Glutamatergic neuron (in vitro differentiated cells): ENCODE data around the gene SEC24C. TPM values are rescaled to one million over a fixed set of nuclear protein-coding genes. Genes with fewer than 3 reads are reported as not detected.

ENCODE experiments used
- DNase-seq: peaks from one replicate; pipeline ENCODE4 v3.0.0; 2022
- H3K27ac Mint-ChIP-seq: one replicate; pipeline ENCODE4 v1.8.0; 2020; ENCODE audit warnings: mild to moderate bottlenecking, mixed read lengths, inconsistent platforms; ENCODE audit not compliant: unreplicated experiment
- H3K27me3 Mint-ChIP-seq: one replicate; pipeline ENCODE4 v1.8.0; 2020; ENCODE audit warnings: mild to moderate bottlenecking, moderate library complexity, mixed read lengths, inconsistent platforms; ENCODE audit not compliant: unreplicated experiment
- H3K36me3 Mint-ChIP-seq: one replicate; pipeline ENCODE4 v1.8.0; 2020; ENCODE audit warnings: mild to moderate bottlenecking, mixed read lengths, inconsistent platforms; ENCODE audit not compliant: unreplicated experiment
- H3K4me1 Mint-ChIP-seq: one replicate; pipeline ENCODE4 v1.8.0; 2020; ENCODE audit warnings: mild to moderate bottlenecking, low read depth, mixed read lengths, inconsistent platforms; ENCODE audit not compliant: unreplicated experiment
- H3K4me3 Mint-ChIP-seq: one replicate; pipeline ENCODE4 v1.8.0; 2020; ENCODE audit warnings: mild to moderate bottlenecking, mixed read lengths, inconsistent platforms; ENCODE audit not compliant: unreplicated experiment
- H3K9me3 Mint-ChIP-seq: one replicate; pipeline ENCODE4 v1.8.0; 2020; ENCODE audit warnings: mild to moderate bottlenecking, moderate library complexity, mixed read lengths, inconsistent platforms; ENCODE audit not compliant: unreplicated experiment
- total RNA-seq: library from RNA; stranded (reverse); fragmentation: NEBNext Ultra II Directional; extraction: Animal tissue kit (Norgen Biotek cat#: 25700); gene quantifications from one replicate; pipeline ENCODE4 v1.2.1, GENCODE V29; 2021; ENCODE audit not compliant: unreplicated experiment
- TF ChIP-seq, protein P1 (sequence below): fragments of 200-600 bp; sonication (generic); IDR thresholded peaks from one replicate; pipeline ENCODE4 v1.5.0; 2021; ENCODE audit not compliant: partially characterized antibody, unreplicated experiment

The SEC24C gene
- total RNA-seq, 1 donor from 2014 or later, result 91.1 TPM

DNA sequence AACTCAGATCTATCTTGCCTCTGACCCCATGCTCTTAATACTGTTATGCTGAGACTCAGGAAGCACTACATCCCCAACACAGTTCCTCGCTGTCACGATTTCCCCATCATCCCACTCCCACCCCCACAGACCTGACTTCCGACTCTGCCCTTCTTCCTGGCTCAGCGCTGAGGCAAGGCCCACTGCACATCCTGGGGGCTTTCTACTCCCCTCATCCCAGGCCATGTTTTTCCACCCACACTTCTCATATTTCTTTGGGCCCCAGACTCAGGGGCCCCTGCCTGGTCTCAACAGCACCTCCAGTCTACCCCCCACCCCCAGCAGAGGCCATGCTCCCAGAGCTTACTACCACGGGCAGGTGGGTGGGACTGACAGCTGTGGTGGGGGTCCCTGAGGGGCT lies 74.9 kb downstream of the SEC24C start:
- peaks cover 3% of the 10 kb centered on the region for H3K27me3 Mint-ChIP-seq
- DNase-seq, result no peak
- no peak overlapping the region for H3K27ac Mint-ChIP-seq
- no peaks in the 10 kb centered on the region for H3K9me3 Mint-ChIP-seq
- H3K36me3 Mint-ChIP-seq, result no peaks in the 10 kb centered on the region
- TF ChIP-seq, protein P1, sequence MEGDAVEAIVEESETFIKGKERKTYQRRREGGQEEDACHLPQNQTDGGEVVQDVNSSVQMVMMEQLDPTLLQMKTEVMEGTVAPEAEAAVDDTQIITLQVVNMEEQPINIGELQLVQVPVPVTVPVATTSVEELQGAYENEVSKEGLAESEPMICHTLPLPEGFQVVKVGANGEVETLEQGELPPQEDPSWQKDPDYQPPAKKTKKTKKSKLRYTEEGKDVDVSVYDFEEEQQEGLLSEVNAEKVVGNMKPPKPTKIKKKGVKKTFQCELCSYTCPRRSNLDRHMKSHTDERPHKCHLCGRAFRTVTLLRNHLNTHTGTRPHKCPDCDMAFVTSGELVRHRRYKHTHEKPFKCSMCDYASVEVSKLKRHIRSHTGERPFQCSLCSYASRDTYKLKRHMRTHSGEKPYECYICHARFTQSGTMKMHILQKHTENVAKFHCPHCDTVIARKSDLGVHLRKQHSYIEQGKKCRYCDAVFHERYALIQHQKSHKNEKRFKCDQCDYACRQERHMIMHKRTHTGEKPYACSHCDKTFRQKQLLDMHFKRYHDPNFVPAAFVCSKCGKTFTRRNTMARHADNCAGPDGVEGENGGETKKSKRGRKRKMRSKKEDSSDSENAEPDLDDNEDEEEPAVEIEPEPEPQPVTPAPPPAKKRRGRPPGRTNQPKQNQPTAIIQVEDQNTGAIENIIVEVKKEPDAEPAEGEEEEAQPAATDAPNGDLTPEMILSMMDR, result no peak
- H3K4me3 Mint-ChIP-seq, result no peak overlapping the region
- H3K4me1 Mint-ChIP-seq, result peaks cover 9% of the 10 kb centered on the region

DNA sequence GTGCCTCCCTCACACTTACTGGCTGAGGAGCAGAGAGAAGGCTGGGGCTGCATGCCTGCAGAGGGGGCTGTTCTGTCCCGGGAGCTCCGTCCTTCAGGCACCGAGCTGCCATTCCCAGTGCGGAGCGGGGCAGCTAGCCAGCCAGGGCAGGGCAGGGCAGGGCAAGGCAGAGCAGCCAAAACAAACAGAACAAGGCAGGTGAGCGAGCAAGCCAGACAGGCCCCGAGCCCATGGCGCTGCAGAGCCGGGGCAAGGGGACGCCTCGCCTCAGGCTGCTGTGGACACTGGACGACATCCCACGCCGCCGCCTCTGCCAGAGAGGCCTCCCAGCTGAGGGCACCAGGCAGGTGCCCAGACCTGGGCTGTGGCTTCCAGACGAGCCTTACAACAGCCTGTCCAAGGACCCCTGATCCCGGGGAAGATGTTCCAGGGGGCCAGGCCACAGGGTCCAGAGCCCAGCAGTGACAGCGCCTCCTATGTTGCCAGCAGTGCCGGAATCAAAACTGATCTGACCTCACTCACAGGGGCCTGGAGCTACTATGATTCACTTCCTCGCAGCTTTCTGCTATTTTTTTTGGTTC lies 75.4 kb downstream of the SEC24C start:
- Mint-ChIP-seq H3K4me3 (no peak overlapping the region), H3K27ac (no peak overlapping the region), H3K9me3 (no peaks in the 10 kb centered on the region), H3K27me3 (peaks cover 3% of the 10 kb centered on the region), H3K36me3 (no peaks in the 10 kb centered on the region), H3K4me1 (peaks cover 9% of the 10 kb centered on the region)
- DNase-seq, result peak; percentile 55
- TF ChIP-seq, protein P1, result no peak

Other genes starting within 250 kb of the SEC24C start
- gene PPP3CB, start 248.3 kb upstream of the SEC24C start, total RNA-seq, result 67.9 TPM
- 9.1 TPM for gene USP54, start 153.0 kb upstream of the SEC24C start, total RNA-seq
- 0.64 TPM for gene MYOZ1, start 102.9 kb upstream of the SEC24C start, total RNA-seq
- 0.42 TPM for gene SYNPO2L, start 88.3 kb upstream of the SEC24C start, total RNA-seq
- 10.9 TPM for gene AGAP5, start 46.3 kb upstream of the SEC24C start, total RNA-seq
- gene CHCHD1, start 37.7 kb downstream of the SEC24C start, total RNA-seq, result 30.9 TPM
- gene ZSWIM8, start 41.2 kb downstream of the SEC24C start, total RNA-seq, result 165 TPM
- 34.4 TPM for gene NDST2, start 67.2 kb downstream of the SEC24C start, total RNA-seq
- gene CAMK2G, start 130.2 kb downstream of the SEC24C start, total RNA-seq, result 25.9 TPM
- 0.59 TPM for gene PLAU, start 166.8 kb downstream of the SEC24C start, total RNA-seq